HG03045 (cell line): ENCODE measurements around the gene APRT.

ENCODE experiments used
- ATAC-seq: cut with Tn5 transposase; IDR thresholded peaks from one replicate; pipeline ENCODE4 v1.9.1; 2021; ENCODE audit warnings: mild to moderate bottlenecking, moderate library complexity; ENCODE audit not compliant: unreplicated experiment

APRT gene

GRCh38 chr16:88760424-88761142, 51.1 kb downstream of the APRT start:
- ATAC-seq, result no peak

- no peak for ATAC-seq
These were observed 51.8 kb downstream of the APRT start for GRCh38 chr16:88759976-88760350.
